Ascending aorta (tissue), 2 donors: Measurements from ENCODE around the gene ROCK1. TPM values are rescaled to one million over a fixed set of nuclear protein-coding genes. Genes with fewer than 3 reads are reported as not detected.

Source experiments
- DNase-seq, 2 donors: peaks; one replicate each; pipeline ENCODE4 v3.0.0-alpha.2; 2019; ENCODE audit warnings: low spot score in 2 of 2
- H3K27ac ChIP-seq, 2 donors: fragments of 200-600 bp; sonication (generic); one replicate each; pipeline ENCODE4 v1.5.1; 2016 to 2017; ENCODE audit warnings: mild to moderate bottlenecking in 1 of 2
- H3K27me3 ChIP-seq: fragments of 200-600 bp; sonication (generic); one replicate; pipeline ENCODE4 v1.5.1; 2017
- H3K36me3 ChIP-seq, 2 donors: fragments of 200-600 bp; sonication (generic); one replicate each; pipeline ENCODE4 v1.5.1; 2016
- H3K4me1 ChIP-seq, 2 donors: fragments of 200-600 bp; sonication (generic); one replicate each; pipeline ENCODE4 v1.5.1; 2016 to 2017; ENCODE audit warnings: mild to moderate bottlenecking in 1 of 2
- H3K4me3 ChIP-seq, 2 donors: fragments of 200-600 bp; sonication (generic); one replicate each; pipeline ENCODE4 v1.5.1; 2016 to 2017; ENCODE audit warnings: mild to moderate bottlenecking in 1 of 2
- H3K9me3 ChIP-seq, 2 donors: fragments of 200-600 bp; sonication (generic); one replicate each; pipeline ENCODE4 v1.5.1; 2016
- CTCF ChIP-seq, 3 experiments: fragments of 200-600 bp in 2 of 3; fragments of 450-650 bp in 1 of 3; sonication (generic) in 2 of 3; IDR thresholded peaks; one replicate each; pipeline ENCODE4 v1.5.1; 2016 to 2019; ENCODE audit warnings: antibody characterized with exemption in 3 of 3, mild to moderate bottlenecking in 1 of 3, moderate library complexity in 1 of 3
- intact Hi-C: fragments of 100-400 bp; cut with DNase I; formaldehyde crosslinking; loops from one replicate; pipeline ENCODE4 v1.15.1; 2023
- total RNA-seq: library from RNA; depleted of rRNA; stranded (reverse); fragments of >200 nt; gene quantifications from one replicate; pipeline ENCODE4 v1.1.0, GENCODE V29; 2016

ROCK1 gene
- total RNA-seq, 1 donor from 2014 or later, result 32.0 TPM

- intact Hi-C loops, result no loop called here
- H3K9me3 ChIP-seq, result no peaks in the 10 kb centered on the region
- H3K27me3 ChIP-seq, result no peaks in the 10 kb centered on the region
- H3K36me3 ChIP-seq, result no peaks in the 10 kb centered on the region
- DNase-seq, result no peak
- no peak overlapping the region for H3K27ac ChIP-seq
- no peak overlapping the region for H3K4me3 ChIP-seq
- TF ChIP-seq CTCF (IDR thresholded peaks at IDR 0.05), result no peak
- H3K4me1 ChIP-seq, result peaks cover 10 to 28% of the 10 kb centered on the region in 2 donors
These were observed 38.4 kb downstream of the ROCK1 start for GRCh38 chr18:21073180-21073579.

- no peak for DNase-seq
- Histone ChIP-seq H3K27me3 (no peaks in the 10 kb centered on the region), H3K4me3 (no peak overlapping the region), H3K9me3 (no peaks in the 10 kb centered on the region), H3K36me3 (no peaks in the 10 kb centered on the region), H3K27ac (no peak overlapping the region), H3K4me1 (peaks cover 4 to 19% of the 10 kb centered on the region in 2 donors)
- intact Hi-C loops, result no loop called here
- no peak for TF ChIP-seq CTCF (IDR thresholded peaks at IDR 0.05)
These were observed 40.5 kb downstream of the ROCK1 start for GRCh38 chr18:21071071-21071470.

GRCh38 chr18:21069468-21069867, 42.1 kb downstream of the ROCK1 start:
- DNase-seq, result no peak
- intact Hi-C loops, result no loop called here
- no peaks in the 10 kb centered on the region for H3K27me3 ChIP-seq
- no peaks in the 10 kb centered on the region for H3K9me3 ChIP-seq
- H3K27ac ChIP-seq, result no peak overlapping the region
- TF ChIP-seq CTCF (IDR thresholded peaks at IDR 0.05), result no peak
- no peak overlapping the region for H3K4me3 ChIP-seq
- H3K4me1 ChIP-seq, result peaks cover 0 to 18% of the 10 kb centered on the region in 2 donors
- H3K36me3 ChIP-seq, result no peaks in the 10 kb centered on the region

- H3K4me3 ChIP-seq, result no peak overlapping the region
- no peaks in the 10 kb centered on the region for H3K9me3 ChIP-seq
- no peak for DNase-seq
- peaks cover 0 to 6% of the 10 kb centered on the region in 2 donors for H3K4me1 ChIP-seq
- no peaks in the 10 kb centered on the region for H3K36me3 ChIP-seq
- intact Hi-C loops, result no loop called here
- H3K27ac ChIP-seq, result no peak overlapping the region
- TF ChIP-seq CTCF (IDR thresholded peaks at IDR 0.05), result no peak
- H3K27me3 ChIP-seq, result no peaks in the 10 kb centered on the region
These were observed 47.3 kb downstream of the ROCK1 start for GRCh38 chr18:21064347-21064746.

- DNase-seq, result no peak
- Histone ChIP-seq H3K4me1 (peaks cover 0 to 6% of the 10 kb centered on the region in 2 donors), H3K4me3 (no peak overlapping the region), H3K27ac (no peak overlapping the region), H3K9me3 (no peaks in the 10 kb centered on the region), H3K27me3 (no peaks in the 10 kb centered on the region), H3K36me3 (no peaks in the 10 kb centered on the region)
- TF ChIP-seq CTCF (IDR thresholded peaks at IDR 0.05), result no peak
- intact Hi-C loops, result no loop called here
These were observed 48.6 kb downstream of the ROCK1 start for GRCh38 chr18:21063011-21063410.

- TF ChIP-seq CTCF (IDR thresholded peaks at IDR 0.05), result no peak
- no peak for DNase-seq
- H3K4me3 ChIP-seq, result no peak overlapping the region
- H3K27me3 ChIP-seq, result no peaks in the 10 kb centered on the region
- no peaks in the 10 kb centered on the region for H3K9me3 ChIP-seq
- no peak overlapping the region for H3K27ac ChIP-seq
- intact Hi-C loops, result no loop called here
- peaks cover 5 to 17% of the 10 kb centered on the region in 2 donors for H3K4me1 ChIP-seq
- no peaks in the 10 kb centered on the region for H3K36me3 ChIP-seq
These were observed 54.5 kb downstream of the ROCK1 start for GRCh38 chr18:21057112-21057511.
